Esophagus squamous epithelium (tissue), 4 donors: ENCODE data around the gene STK4.

ENCODE experiments used
- POLR2A ChIP-seq, 4 donors: fragments of 450-650 bp; IDR thresholded peaks; one replicate each; pipeline ENCODE4 v1.6.1; 2017; ENCODE audit warnings: antibody characterized with exemption in 4 of 4, mild to moderate bottlenecking in 4 of 4, moderate library complexity in 3 of 4
- TF ChIP-seq, protein P1 (sequence below), 6 experiments: fragments of 450-650 bp in 4 of 6; fragments of 200-600 bp in 2 of 6; sonication (generic) in 2 of 6; IDR thresholded peaks; one replicate each; pipeline ENCODE4 v1.5.1; 2016 to 2019; ENCODE audit warnings: antibody characterized with exemption in 6 of 6, mild to moderate bottlenecking in 4 of 6, moderate library complexity in 4 of 6

- TF ChIP-seq, protein P1, sequence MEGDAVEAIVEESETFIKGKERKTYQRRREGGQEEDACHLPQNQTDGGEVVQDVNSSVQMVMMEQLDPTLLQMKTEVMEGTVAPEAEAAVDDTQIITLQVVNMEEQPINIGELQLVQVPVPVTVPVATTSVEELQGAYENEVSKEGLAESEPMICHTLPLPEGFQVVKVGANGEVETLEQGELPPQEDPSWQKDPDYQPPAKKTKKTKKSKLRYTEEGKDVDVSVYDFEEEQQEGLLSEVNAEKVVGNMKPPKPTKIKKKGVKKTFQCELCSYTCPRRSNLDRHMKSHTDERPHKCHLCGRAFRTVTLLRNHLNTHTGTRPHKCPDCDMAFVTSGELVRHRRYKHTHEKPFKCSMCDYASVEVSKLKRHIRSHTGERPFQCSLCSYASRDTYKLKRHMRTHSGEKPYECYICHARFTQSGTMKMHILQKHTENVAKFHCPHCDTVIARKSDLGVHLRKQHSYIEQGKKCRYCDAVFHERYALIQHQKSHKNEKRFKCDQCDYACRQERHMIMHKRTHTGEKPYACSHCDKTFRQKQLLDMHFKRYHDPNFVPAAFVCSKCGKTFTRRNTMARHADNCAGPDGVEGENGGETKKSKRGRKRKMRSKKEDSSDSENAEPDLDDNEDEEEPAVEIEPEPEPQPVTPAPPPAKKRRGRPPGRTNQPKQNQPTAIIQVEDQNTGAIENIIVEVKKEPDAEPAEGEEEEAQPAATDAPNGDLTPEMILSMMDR (IDR thresholded peaks at IDR 0.05) = no peak
- TF ChIP-seq POLR2A (IDR thresholded peaks at IDR 0.05) = no peak
Measured at GRCh38 chr20:44976698-44977097, 10.4 kb downstream of the STK4 start.
